Neural progenitor cell (in vitro differentiated cells): Measurements from ENCODE around the gene CTSS. TPM values are rescaled to one million over a fixed set of nuclear protein-coding genes. Genes with fewer than 3 reads are reported as not detected.
"Not testable (repeated sequence)": the region's sequence is repeated elsewhere in the genome, so short reads cannot be mapped to it uniquely, and the experiment has no call there.

ENCODE experiments used
- DNase-seq: peaks from one replicate; pipeline ENCODE4 v3.0.0-alpha.2; 2016; ENCODE audit warnings: low spot score
- H2AFZ ChIP-seq: fragments of 200-600 bp; sonication (generic); replicated peaks from 2 replicates; pipeline ENCODE4 v1.6.1; 2016; ENCODE audit warnings: antibody characterized with exemption
- H3F3A ChIP-seq: fragments of 200-600 bp; sonication (generic); 2 replicates; pipeline ENCODE4 v1.6.1; 2016; ENCODE audit warnings: antibody characterized with exemption, low read depth
- H3K27ac ChIP-seq: fragments of 200-600 bp; sonication (generic); 2 replicates; pipeline ENCODE4 v1.5.1; 2016; ENCODE audit warnings: mild to moderate bottlenecking
- H3K27me3 ChIP-seq: fragments of 200-600 bp; sonication (generic); 2 replicates; pipeline ENCODE4 v1.6.1; 2016; ENCODE audit warnings: mild to moderate bottlenecking, moderate library complexity
- H3K36me3 ChIP-seq: fragments of 200-600 bp; sonication (generic); 2 replicates; pipeline ENCODE4 v1.5.1; 2016
- H3K4me1 ChIP-seq: fragments of 200-600 bp; sonication (generic); 2 replicates; pipeline ENCODE4 v1.6.1; 2016; ENCODE audit warnings: mixed run types
- H3K4me2 ChIP-seq: fragments of 200-600 bp; sonication (generic); 2 replicates; pipeline ENCODE4 v1.6.1; 2016
- H3K4me3 ChIP-seq: fragments of 200-600 bp; sonication (generic); 2 replicates; pipeline ENCODE4 v1.5.1; 2016
- H3K79me2 ChIP-seq: fragments of 200-600 bp; sonication (generic); 2 replicates; pipeline ENCODE4 v1.6.1; 2016; ENCODE audit warnings: low read depth
- H3K9ac ChIP-seq: fragments of 200-600 bp; sonication (generic); 2 replicates; pipeline ENCODE4 v1.6.1; 2016
- H3K9me3 ChIP-seq: fragments of 200-600 bp; sonication (generic); 2 replicates; pipeline ENCODE4 v1.5.1; 2016; ENCODE audit warnings: low read depth
- H4K20me1 ChIP-seq: fragments of 200-600 bp; sonication (generic); 2 replicates; pipeline ENCODE4 v1.6.1; 2016; ENCODE audit warnings: low read depth
- H3K27ac Mint-ChIP-seq: 3 replicates; pipeline ENCODE4 v1.8.0; 2021; ENCODE audit warnings: mixed read lengths
- H3K27me3 Mint-ChIP-seq: 2 replicates; pipeline ENCODE4 v1.8.0; 2022; ENCODE audit warnings: low read depth, mild to moderate bottlenecking, inconsistent platforms, moderate library complexity, mixed read lengths; ENCODE audit not compliant: insufficient read depth
- H3K36me3 Mint-ChIP-seq: 3 replicates; pipeline ENCODE4 v1.8.0; 2021; ENCODE audit warnings: mixed read lengths
- H3K4me1 Mint-ChIP-seq: 3 replicates; pipeline ENCODE4 v1.8.0; 2021; ENCODE audit warnings: mixed read lengths
- H3K4me3 Mint-ChIP-seq: 3 replicates; pipeline ENCODE4 v1.8.0; 2021; ENCODE audit warnings: mild to moderate bottlenecking, moderate library complexity, mixed read lengths
- H3K9me3 Mint-ChIP-seq: 3 replicates; pipeline ENCODE4 v1.8.0; 2020; ENCODE audit warnings: mixed read lengths
- EZH2 ChIP-seq: fragments of 200-600 bp; sonication (generic); IDR thresholded peaks from 2 replicates; pipeline ENCODE4 v1.6.1; 2017; ENCODE audit warnings: antibody characterized with exemption, mild to moderate bottlenecking, moderate library complexity
- EZH2phosphoT487 ChIP-seq: fragments of 200-600 bp; sonication (generic); IDR thresholded peaks from 2 replicates; pipeline ENCODE4 v1.6.1; 2017; ENCODE audit warnings: antibody characterized with exemption
- total RNA-seq: library from RNA; depleted of rRNA; stranded (reverse); fragments of >200 nt; gene quantifications from 2 replicates; pipeline ENCODE4 v1.2.3, GENCODE V29; 2015; ENCODE audit warnings: low replicate concordance
- TF ChIP-seq, protein P1 (sequence below): fragments of 200-600 bp; sonication (generic); IDR thresholded peaks from 2 replicates; pipeline ENCODE4 v1.5.1; 2017; ENCODE audit warnings: antibody characterized with exemption, mild to moderate bottlenecking

CTSS gene
- total RNA-seq, 1 donor from 2014 or later, result not detected

- no peak overlapping the region for H3K4me3 Mint-ChIP-seq
- H3K27me3 ChIP-seq, result no peaks in the 10 kb centered on the region
- no peak overlapping the region for H3K4me3 ChIP-seq
Measured at GRCh38 chr1:150777544-150777943, 12.0 kb upstream of the CTSS start.

GRCh38 chr1:150775931-150776505 lies 10.4 kb upstream of the CTSS start:
- not testable (repeated sequence) for H3K79me2 ChIP-seq, H3K27ac Mint-ChIP-seq, DNase-seq, H3K4me3 ChIP-seq, H3F3A ChIP-seq, H3K27me3 ChIP-seq, H3K4me2 ChIP-seq, H4K20me1 ChIP-seq, H2AFZ ChIP-seq, H3K36me3 ChIP-seq, H3K9me3 ChIP-seq, H3K9ac ChIP-seq, H3K4me3 Mint-ChIP-seq, H3K27me3 Mint-ChIP-seq, H3K9me3 Mint-ChIP-seq, H3K36me3 Mint-ChIP-seq, H3K4me1 ChIP-seq, H3K4me1 Mint-ChIP-seq, H3K27ac ChIP-seq

More at GRCh38 chr1:150777544-150777943, 12.0 kb upstream of the CTSS start:
- DNase-seq, result no peak
- Mint-ChIP-seq H3K27ac (no peak overlapping the region), H3K27me3 (no peaks in the 10 kb centered on the region), H3K36me3 (peaks cover 4% of the 10 kb centered on the region), H3K4me1 (no peaks in the 10 kb centered on the region), H3K9me3 (peaks cover 7% of the 10 kb centered on the region)
- Histone ChIP-seq H3F3A (no peaks in the 10 kb centered on the region), H4K20me1 (no peaks in the 10 kb centered on the region), H3K79me2 (no peaks in the 10 kb centered on the region), H3K36me3 (no peaks in the 10 kb centered on the region), H3K27ac (no peak overlapping the region), H3K9me3 (no peaks in the 10 kb centered on the region), H3K4me2 (no peak overlapping the region), H3K4me1 (no peaks in the 10 kb centered on the region), H3K9ac (no peak overlapping the region), H2AFZ (no peak overlapping the region)
- TF ChIP-seq, protein P1, sequence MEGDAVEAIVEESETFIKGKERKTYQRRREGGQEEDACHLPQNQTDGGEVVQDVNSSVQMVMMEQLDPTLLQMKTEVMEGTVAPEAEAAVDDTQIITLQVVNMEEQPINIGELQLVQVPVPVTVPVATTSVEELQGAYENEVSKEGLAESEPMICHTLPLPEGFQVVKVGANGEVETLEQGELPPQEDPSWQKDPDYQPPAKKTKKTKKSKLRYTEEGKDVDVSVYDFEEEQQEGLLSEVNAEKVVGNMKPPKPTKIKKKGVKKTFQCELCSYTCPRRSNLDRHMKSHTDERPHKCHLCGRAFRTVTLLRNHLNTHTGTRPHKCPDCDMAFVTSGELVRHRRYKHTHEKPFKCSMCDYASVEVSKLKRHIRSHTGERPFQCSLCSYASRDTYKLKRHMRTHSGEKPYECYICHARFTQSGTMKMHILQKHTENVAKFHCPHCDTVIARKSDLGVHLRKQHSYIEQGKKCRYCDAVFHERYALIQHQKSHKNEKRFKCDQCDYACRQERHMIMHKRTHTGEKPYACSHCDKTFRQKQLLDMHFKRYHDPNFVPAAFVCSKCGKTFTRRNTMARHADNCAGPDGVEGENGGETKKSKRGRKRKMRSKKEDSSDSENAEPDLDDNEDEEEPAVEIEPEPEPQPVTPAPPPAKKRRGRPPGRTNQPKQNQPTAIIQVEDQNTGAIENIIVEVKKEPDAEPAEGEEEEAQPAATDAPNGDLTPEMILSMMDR, result no peak
- TF ChIP-seq EZH2 (no peak), EZH2phosphoT487 (no peak)

DNA sequence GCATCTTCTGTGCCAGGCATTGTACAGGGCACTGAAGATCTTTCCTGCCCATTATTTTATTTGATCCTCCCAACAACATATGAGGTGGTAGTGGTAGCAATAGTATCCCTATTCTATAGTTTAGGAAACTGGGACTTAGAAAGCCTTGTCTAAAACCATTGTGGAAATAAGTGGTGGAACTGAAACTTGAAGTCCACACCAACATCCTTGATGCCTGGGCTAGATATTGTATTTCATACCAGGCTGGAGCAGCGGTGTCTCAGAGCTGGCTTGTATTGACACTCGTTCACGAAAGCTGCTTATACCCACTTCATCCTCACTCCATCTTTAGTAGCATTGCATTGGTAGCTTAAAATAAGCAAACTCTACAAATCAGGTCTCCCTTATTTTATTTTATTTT lies 9.7 kb upstream of the CTSS start:
- Histone ChIP-seq H3K4me1 (no peaks in the 10 kb centered on the region), H3K9me3 (no peaks in the 10 kb centered on the region), H3K9ac (no peak overlapping the region), H2AFZ (no peak overlapping the region), H3K27ac (no peak overlapping the region), H4K20me1 (no peaks in the 10 kb centered on the region), H3K4me2 (no peak overlapping the region), H3K27me3 (no peaks in the 10 kb centered on the region), H3K36me3 (no peaks in the 10 kb centered on the region), H3K79me2 (no peaks in the 10 kb centered on the region), H3F3A (no peaks in the 10 kb centered on the region), H3K4me3 (no peak overlapping the region)
- H3K27me3 Mint-ChIP-seq, result no peaks in the 10 kb centered on the region
- peaks cover 2% of the 10 kb centered on the region for H3K9me3 Mint-ChIP-seq
- H3K4me3 Mint-ChIP-seq, result no peak overlapping the region
- H3K4me1 Mint-ChIP-seq, result no peaks in the 10 kb centered on the region
- DNase-seq, result no peak
- TF ChIP-seq, protein P1, result no peak
- no peak for TF ChIP-seq EZH2phosphoT487
- no peak for TF ChIP-seq EZH2
- H3K27ac Mint-ChIP-seq, result no peak overlapping the region
- peaks cover under 1% of the 10 kb centered on the region for H3K36me3 Mint-ChIP-seq

GRCh38 chr1:150772326-150772725 lies 6.7 kb upstream of the CTSS start:
- H3K9me3 Mint-ChIP-seq, result no peaks in the 10 kb centered on the region

GRCh38 chr1:150767704-150768103 lies 2.1 kb upstream of the CTSS start:
- H3K27ac ChIP-seq, H3K4me1 ChIP-seq, H4K20me1 ChIP-seq, H3K27me3 ChIP-seq, DNase-seq, H3K9me3 Mint-ChIP-seq, H3F3A ChIP-seq, H3K79me2 ChIP-seq, H3K9ac ChIP-seq, H3K27me3 Mint-ChIP-seq, H3K4me3 Mint-ChIP-seq, H2AFZ ChIP-seq, H3K36me3 Mint-ChIP-seq, H3K9me3 ChIP-seq, H3K36me3 ChIP-seq, H3K27ac Mint-ChIP-seq, H3K4me3 ChIP-seq, H3K4me1 Mint-ChIP-seq, H3K4me2 ChIP-seq: not testable (repeated sequence)

More at GRCh38 chr1:150772326-150772725, 6.7 kb upstream of the CTSS start:
- Histone ChIP-seq H3K4me2 (no peak overlapping the region), H3K36me3 (no peaks in the 10 kb centered on the region), H3K27ac (no peak overlapping the region), H3K9me3 (no peaks in the 10 kb centered on the region), H3K9ac (no peak overlapping the region), H4K20me1 (no peaks in the 10 kb centered on the region), H2AFZ (no peak overlapping the region), H3K4me1 (no peaks in the 10 kb centered on the region), H3K27me3 (no peaks in the 10 kb centered on the region), H3K4me3 (no peak overlapping the region), H3K79me2 (no peaks in the 10 kb centered on the region), H3F3A (no peaks in the 10 kb centered on the region)
- Mint-ChIP-seq H3K27me3 (no peaks in the 10 kb centered on the region), H3K36me3 (no peaks in the 10 kb centered on the region), H3K4me3 (no peak overlapping the region), H3K4me1 (no peaks in the 10 kb centered on the region), H3K27ac (no peak overlapping the region)
- no peak for DNase-seq
- TF ChIP-seq EZH2phosphoT487, result no peak
- TF ChIP-seq, protein P1, result no peak
- TF ChIP-seq EZH2, result no peak

GRCh38 chr1:150765977-150766301 lies 361 bp upstream of the CTSS start:
- not testable (repeated sequence) for H3K9ac ChIP-seq, H3K27me3 Mint-ChIP-seq, H3K9me3 ChIP-seq, H3K36me3 ChIP-seq, H3K4me1 ChIP-seq, H3K4me2 ChIP-seq, H3K27ac ChIP-seq, H3K27me3 ChIP-seq, H3K4me1 Mint-ChIP-seq, H2AFZ ChIP-seq, H3K4me3 Mint-ChIP-seq, H4K20me1 ChIP-seq, H3K27ac Mint-ChIP-seq, H3F3A ChIP-seq, H3K79me2 ChIP-seq, H3K4me3 ChIP-seq, H3K9me3 Mint-ChIP-seq, H3K36me3 Mint-ChIP-seq, DNase-seq
